Calu3 (cell line): Measurements from ENCODE around the gene RTRAF. TPM values are rescaled to one million over a fixed set of nuclear protein-coding genes. Genes with fewer than 3 reads are reported as not detected.

ENCODE experiments used
- BruUV-seq: library from RNA; stranded (reverse); fragments of 400-500 nt; replicated peaks from 2 replicates; lab custom pipeline; 2021; lab: Mats Ljungman, UMichigan
- CTCF ChIA-PET: fragments of 300-600 bp; sonication (Branson Sonifier 250); formaldehyde crosslinking; loops from one replicate; lab custom pipeline; 2022; ENCODE audit warnings: antibody characterized with exemption; lab: Charles Lee
- DNase-seq: peaks from one replicate; pipeline ENCODE4 v3.0.0; 2022
- H3K27ac Mint-ChIP-seq: one replicate; pipeline ENCODE4 v1.8.0; 2022; ENCODE audit warnings: mixed read lengths; ENCODE audit not compliant: unreplicated experiment
- H3K27me3 Mint-ChIP-seq: one replicate; pipeline ENCODE4 v1.8.0; 2022; ENCODE audit warnings: mixed read lengths; ENCODE audit not compliant: unreplicated experiment
- H3K36me3 Mint-ChIP-seq: one replicate; pipeline ENCODE4 v1.8.0; 2022; ENCODE audit warnings: mild to moderate bottlenecking, moderate library complexity, mixed read lengths; ENCODE audit not compliant: insufficient read depth, unreplicated experiment
- H3K4me1 Mint-ChIP-seq: one replicate; pipeline ENCODE4 v1.8.0; 2022; ENCODE audit warnings: mild to moderate bottlenecking, low read depth, mixed read lengths; ENCODE audit not compliant: unreplicated experiment
- H3K4me3 Mint-ChIP-seq: one replicate; pipeline ENCODE4 v1.8.0; 2022; ENCODE audit warnings: mild to moderate bottlenecking, low read depth, moderate library complexity, mixed read lengths; ENCODE audit not compliant: unreplicated experiment
- H3K9me3 Mint-ChIP-seq: one replicate; pipeline ENCODE4 v1.8.0; 2022; ENCODE audit warnings: low read depth, mixed read lengths; ENCODE audit not compliant: unreplicated experiment
- intact Hi-C: fragments of 100-400 bp; cut with micrococcal nuclease; formaldehyde crosslinking; loops from one replicate; pipeline ENCODE4 v1.10.0; 2022; ENCODE audit not compliant: unreplicated experiment
- total RNA-seq: library from RNA; stranded (reverse); gene quantifications from 2 replicates; pipeline ENCODE4 v1.2.3, GENCODE V29; 2022
- TF ChIP-seq, protein P1 (sequence below): fragments of 200-600 bp; IDR thresholded peaks from one replicate; pipeline ENCODE4 v1.8.0; 2022; ENCODE audit warnings: antibody characterized with exemption; ENCODE audit not compliant: unreplicated experiment

Gene RTRAF
- total RNA-seq, 1 experiment from 2014 or later = 164 TPM

DNA sequence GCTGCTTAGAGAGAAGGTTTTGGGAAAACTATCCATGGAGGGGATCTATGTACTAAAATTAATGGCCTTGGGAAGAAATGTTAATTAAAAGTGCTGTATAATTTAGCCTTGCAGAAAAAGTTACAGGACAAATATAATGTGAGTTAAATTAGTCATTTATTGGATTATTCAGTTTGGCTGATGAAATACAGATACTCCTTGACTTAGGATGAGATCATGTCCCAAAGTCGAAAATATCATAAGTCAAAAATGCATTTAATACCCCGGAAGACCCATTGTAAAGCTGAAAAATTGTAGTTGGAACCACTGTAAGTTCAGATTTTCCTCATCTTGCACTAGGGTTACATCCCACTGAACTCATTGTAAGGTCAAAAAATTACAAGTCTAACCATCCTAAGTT lies 9.7 kb downstream of the RTRAF start:
- H3K4me3 Mint-ChIP-seq = no peak overlapping the region
- intact Hi-C loops = no loop called here

DNA sequence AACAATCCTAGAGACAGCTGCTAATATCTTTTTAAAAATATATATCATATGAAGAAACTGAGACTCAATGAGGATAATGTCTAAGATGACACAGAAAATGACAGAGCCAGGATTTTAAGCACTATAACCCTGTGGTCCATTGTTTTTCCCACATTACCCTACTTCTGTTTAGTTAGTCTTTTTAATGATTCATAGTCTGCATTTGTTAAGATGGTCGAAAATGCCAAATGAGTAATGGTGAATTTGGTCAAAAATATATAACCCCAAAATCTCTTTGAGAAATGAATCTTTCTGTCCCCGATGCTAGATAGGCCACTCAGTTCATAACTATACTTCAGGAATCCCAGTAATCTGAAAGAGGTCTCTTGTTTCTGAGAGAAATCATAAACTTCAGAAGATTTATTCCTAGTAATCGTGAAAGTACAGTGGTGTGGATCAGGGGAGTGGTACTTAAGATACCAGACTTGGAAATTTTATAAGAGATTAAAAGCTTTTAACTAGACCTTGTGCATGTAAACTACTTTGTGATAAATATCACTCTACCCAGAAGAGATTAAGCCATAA lies 10.8 kb downstream of the RTRAF start:
- Mint-ChIP-seq H3K36me3 (peaks cover 12% of the 10 kb centered on the region), H3K4me1 (peaks cover 5% of the 10 kb centered on the region)

More for the DNA sequence above, 9.7 kb downstream of the RTRAF start:
- CTCF ChIA-PET = no interaction called here
- peaks cover 14% of the 10 kb centered on the region for H3K36me3 Mint-ChIP-seq
- no peaks in the 10 kb centered on the region for H3K27me3 Mint-ChIP-seq
- peaks cover 9% of the 10 kb centered on the region for H3K4me1 Mint-ChIP-seq
- no TSS peak for BruUV-seq
- no peak overlapping the region for H3K27ac Mint-ChIP-seq
- TF ChIP-seq, protein P1, sequence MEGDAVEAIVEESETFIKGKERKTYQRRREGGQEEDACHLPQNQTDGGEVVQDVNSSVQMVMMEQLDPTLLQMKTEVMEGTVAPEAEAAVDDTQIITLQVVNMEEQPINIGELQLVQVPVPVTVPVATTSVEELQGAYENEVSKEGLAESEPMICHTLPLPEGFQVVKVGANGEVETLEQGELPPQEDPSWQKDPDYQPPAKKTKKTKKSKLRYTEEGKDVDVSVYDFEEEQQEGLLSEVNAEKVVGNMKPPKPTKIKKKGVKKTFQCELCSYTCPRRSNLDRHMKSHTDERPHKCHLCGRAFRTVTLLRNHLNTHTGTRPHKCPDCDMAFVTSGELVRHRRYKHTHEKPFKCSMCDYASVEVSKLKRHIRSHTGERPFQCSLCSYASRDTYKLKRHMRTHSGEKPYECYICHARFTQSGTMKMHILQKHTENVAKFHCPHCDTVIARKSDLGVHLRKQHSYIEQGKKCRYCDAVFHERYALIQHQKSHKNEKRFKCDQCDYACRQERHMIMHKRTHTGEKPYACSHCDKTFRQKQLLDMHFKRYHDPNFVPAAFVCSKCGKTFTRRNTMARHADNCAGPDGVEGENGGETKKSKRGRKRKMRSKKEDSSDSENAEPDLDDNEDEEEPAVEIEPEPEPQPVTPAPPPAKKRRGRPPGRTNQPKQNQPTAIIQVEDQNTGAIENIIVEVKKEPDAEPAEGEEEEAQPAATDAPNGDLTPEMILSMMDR = no peak
- no peaks in the 10 kb centered on the region for H3K9me3 Mint-ChIP-seq
- no peak for DNase-seq

DNA sequence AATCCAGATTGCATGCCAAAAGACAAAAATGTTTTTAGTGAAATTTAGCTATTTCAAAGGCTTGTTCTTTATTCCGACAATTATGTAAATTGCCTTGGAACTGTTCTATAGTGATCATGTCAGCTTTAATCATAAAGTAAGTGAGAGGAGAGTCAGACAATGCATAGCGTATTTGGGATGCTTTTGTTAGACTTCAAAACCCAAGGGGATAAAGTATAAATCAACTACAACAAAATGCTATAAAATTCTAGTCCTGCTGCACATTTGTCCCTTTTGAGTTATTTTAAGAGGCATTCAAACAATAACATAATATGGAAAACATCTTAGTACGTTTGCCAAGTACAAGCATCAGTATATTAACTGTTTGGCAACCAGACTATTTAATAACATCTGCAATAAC lies 11.3 kb downstream of the RTRAF start:
- DNase-seq = no peak
- Mint-ChIP-seq H3K27me3 (no peaks in the 10 kb centered on the region), H3K4me3 (no peak overlapping the region), H3K9me3 (no peaks in the 10 kb centered on the region), H3K27ac (no peak overlapping the region), H3K36me3 (peaks cover 12% of the 10 kb centered on the region), H3K4me1 (no peaks in the 10 kb centered on the region)
- BruUV-seq = no TSS peak
- intact Hi-C loops = no loop called here
- TF ChIP-seq, protein P1 = no peak
- CTCF ChIA-PET = no interaction called here

More for the DNA sequence above, 10.8 kb downstream of the RTRAF start:
- Mint-ChIP-seq H3K27me3 (no peaks in the 10 kb centered on the region), H3K9me3 (no peaks in the 10 kb centered on the region), H3K4me3 (no peak overlapping the region), H3K27ac (no peak overlapping the region)
- intact Hi-C loops = no loop called here
- no TSS peak for BruUV-seq
- no peak for DNase-seq
- CTCF ChIA-PET = no interaction called here
- TF ChIP-seq, protein P1 = no peak

DNA sequence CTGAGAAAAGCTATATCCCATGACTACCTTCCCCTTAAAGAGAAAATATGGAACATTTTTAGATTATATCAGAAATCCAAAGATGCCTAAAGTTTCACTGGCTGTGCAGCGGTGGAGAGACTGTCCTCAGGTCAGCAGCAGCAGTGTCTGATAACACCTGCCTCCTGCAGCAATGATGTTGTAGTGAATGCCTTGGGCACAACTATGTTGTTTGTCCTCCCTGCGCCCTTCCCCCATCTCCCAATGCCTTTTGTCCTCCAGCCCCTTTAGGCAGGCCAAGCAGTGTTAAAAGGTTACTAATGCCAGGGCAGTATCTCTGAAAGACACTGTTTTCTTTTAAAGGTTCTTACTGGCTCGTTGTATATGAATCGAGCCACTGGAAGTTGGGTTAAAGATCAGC lies 13.2 kb downstream of the RTRAF start:
- CTCF ChIA-PET = no interaction called here
- Mint-ChIP-seq H3K4me3 (no peak overlapping the region), H3K36me3 (peaks cover 12% of the 10 kb centered on the region), H3K27ac (no peak overlapping the region), H3K27me3 (no peaks in the 10 kb centered on the region), H3K4me1 (no peaks in the 10 kb centered on the region), H3K9me3 (no peaks in the 10 kb centered on the region)
- DNase-seq = no peak
- intact Hi-C loops = no loop called here
- TF ChIP-seq, protein P1 = no peak
- no TSS peak for BruUV-seq
